Measurements from ENCODE around the gene PPP1R3G.

- TF ChIP-seq CTCF (IDR thresholded peaks at IDR 0.05) (no peak), POLR2A (IDR thresholded peaks at IDR 0.05) (no peak)
Observed at GRCh38 chr6:5036269-5036668, 48.9 kb upstream of the PPP1R3G start.
